GM21576 (cell line): ENCODE results near the gene SLIT1.
A peak's percentile ranks its signal among the peaks of the same experiment; 100 is the strongest.

Experiments used
- ATAC-seq: cut with Tn5 transposase; IDR thresholded peaks from one replicate; pipeline ENCODE4 v1.9.1; 2021; ENCODE audit warnings: mild to moderate bottlenecking, moderate library complexity; ENCODE audit not compliant: unreplicated experiment

The SLIT1 gene

GRCh38 chr10:97010695-97011206 lies 175.0 kb downstream of the SLIT1 start:
- no peak for ATAC-seq

- ATAC-seq = no peak
These were observed 178.3 kb downstream of the SLIT1 start for GRCh38 chr10:97007417-97007816.

DNA sequence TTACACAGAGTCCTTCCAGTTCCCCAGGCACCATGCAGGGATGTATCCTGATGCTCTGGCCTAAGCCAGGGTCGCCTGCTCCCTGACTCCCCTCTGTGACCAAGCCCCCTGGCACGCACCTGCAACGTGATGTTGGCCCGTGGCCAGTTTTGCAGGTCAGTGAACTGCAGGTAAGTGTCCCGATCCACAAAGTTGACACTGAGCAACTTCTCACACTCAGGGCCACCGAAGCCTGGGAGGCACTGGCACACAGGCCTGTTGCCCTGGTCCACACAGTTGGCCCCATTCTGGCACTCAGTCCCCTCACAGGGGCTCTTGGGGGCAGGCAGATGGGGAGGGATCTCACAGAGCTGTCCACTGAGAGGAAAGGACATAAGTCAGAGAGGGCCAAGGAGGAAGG lies 179.4 kb downstream of the SLIT1 start:
- ATAC-seq = no peak

- no peak for ATAC-seq
These were observed 180.4 kb downstream of the SLIT1 start for GRCh38 chr10:97005349-97005748.

GRCh38 chr10:97004591-97004990 lies 181.2 kb downstream of the SLIT1 start:
- no peak for ATAC-seq

DNA sequence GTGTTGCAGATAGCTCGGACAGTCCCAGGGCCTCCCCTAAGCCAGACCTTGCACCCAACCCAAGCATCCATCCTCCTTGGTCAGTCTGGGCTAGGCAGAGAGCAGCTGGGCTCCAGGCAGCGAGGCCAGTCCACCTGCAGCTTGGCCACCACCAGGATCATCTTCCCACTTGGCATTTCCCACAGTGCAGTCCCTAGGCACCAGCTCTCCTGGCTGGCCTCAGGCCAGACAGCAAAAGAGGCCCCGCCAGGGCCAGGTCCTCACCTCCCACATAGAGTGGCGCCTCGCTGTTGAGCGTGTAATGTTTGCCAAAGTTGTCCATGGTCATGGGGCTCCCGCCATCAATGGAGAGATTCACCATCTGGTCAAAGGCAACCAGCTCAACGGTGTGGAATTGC lies 182.0 kb downstream of the SLIT1 start:
- no peak for ATAC-seq

GRCh38 chr10:97003151-97003803 lies 182.5 kb downstream of the SLIT1 start:
- no peak for ATAC-seq

DNA sequence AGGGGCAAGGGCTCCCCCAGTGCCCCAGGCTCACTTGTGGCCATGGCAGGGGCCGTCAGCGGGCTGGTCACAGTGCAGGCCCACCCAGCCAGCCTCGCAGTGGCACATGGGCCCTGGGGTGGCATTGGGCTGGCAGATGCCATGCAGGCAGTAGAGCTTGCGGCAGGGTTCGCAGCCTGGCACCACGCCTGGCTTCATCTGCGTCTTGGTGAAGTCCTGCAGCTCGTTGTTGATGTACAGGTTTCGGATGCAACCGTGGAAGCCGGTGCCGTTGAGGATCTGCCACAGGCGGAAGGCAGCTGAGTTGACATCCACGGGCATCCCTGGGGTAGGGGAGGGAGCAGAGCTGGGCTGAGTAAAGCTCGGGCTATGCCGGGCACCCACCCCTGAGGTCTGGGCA lies 183.1 kb downstream of the SLIT1 start:
- no peak for ATAC-seq

DNA sequence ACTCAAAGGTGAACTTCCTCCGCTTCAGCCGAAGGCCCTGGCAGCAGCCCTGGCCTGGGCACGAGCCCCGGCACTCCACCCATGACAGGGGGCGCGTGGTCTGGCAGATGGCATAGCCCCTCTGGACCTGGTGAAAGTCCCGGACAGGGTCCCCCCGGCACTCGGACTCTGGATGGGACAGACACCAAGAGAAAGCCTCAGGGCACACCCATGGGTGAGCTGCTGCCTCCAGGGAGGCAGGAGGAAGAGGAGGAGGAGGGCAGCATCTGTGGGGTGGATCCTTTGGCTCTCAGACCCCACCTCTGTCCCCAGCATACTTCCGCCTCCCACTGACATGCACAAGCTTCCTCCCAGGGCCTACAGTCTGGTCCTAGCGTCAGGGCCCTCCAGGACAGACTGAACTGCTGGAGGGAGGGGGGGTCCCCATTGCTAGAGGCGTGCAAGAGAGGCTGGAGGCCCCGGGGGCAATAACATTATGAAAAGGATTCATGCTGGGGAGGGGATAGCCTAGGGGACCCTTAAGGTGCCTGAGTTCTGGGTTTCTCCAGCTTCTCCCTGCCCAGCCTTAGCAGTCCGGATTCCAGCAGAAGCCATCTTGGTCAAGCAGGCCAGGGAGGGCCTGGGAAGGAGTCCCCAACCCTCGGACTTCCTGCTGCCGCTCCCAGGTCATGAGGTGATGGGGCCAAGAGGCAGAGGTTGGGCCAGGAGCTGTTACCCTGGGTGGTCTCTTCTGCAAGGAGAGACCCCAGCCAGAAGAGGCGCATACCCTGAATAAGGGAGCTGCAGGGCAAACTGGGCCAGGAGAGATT lies 184.4 kb downstream of the SLIT1 start:
- ATAC-seq = no peak

DNA sequence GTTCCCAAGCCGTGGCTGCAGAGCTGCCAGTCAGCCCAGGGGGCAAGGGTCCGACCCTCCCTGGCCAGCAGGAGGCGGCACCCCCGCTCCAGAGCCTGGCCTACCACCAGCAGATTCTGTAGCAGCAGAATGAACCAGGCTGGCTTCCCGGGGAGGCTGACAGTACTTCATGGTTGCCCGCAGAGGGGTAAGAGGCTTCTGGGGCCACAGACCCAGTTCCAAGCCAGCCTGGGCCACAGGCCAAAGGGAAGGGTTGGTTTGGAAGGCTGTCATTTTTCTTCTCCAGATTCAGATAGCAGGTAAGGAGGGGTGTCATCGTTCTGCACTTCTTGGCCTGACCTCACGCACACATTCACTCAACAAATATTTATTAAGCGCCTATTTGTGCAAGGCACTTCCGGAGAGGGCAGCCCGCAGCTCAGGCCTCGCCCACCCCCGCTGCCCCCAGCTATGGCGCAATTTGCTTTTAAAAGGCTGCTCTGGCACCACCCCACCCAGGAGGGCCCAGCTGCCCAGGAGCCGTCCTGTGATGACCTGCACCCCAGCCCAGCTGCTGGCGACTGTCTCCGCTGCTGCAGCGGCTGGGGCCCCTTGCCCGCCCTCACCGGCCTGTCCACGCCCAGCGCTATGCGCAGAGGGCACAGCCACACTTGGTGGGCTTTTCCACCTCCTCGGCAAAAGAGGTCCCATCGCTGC lies 185.1 kb downstream of the SLIT1 start:
- no peak for ATAC-seq

DNA sequence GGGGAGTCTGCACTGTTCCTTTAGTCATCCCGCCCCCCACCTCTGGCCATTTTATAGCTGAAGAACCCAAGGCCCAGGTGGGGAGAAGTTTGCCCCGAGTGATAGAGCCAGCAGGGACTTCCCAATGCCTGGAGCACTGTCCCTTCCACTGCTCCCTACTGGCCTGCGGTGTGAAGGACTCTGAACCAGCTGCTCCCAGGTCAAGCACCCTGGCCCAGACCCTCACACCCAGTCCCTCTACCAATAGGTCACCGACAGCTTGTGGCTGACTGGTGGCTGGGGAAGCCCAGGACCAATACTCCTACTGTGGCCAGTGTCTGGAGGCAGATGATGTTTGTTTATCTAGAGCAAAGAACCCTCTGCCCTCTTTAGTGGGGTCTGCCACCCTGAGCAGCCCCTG lies 185.8 kb downstream of the SLIT1 start:
- ATAC-seq = no peak

DNA sequence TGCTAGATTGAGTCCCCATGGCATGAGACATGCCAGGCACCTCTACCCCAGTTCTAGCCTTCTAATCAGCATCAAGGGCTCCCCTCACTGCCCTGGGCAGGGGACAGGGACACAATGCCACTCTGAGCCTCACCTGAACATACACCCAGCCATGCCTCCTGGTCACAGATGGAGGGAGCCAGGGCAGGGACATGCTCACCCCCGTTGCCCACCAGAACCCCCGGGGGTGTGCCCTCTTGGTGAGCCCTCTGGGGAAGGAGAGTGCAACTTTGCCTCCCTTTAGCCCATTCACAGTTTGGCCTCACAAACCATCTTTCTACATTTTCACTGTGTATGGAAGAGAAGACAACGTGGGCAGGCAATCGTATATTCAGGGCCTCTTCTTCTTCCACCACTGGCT lies 186.4 kb downstream of the SLIT1 start:
- ATAC-seq = no peak

- ATAC-seq = no peak
These were observed 187.3 kb downstream of the SLIT1 start for GRCh38 chr10:96998329-96998888.

DNA sequence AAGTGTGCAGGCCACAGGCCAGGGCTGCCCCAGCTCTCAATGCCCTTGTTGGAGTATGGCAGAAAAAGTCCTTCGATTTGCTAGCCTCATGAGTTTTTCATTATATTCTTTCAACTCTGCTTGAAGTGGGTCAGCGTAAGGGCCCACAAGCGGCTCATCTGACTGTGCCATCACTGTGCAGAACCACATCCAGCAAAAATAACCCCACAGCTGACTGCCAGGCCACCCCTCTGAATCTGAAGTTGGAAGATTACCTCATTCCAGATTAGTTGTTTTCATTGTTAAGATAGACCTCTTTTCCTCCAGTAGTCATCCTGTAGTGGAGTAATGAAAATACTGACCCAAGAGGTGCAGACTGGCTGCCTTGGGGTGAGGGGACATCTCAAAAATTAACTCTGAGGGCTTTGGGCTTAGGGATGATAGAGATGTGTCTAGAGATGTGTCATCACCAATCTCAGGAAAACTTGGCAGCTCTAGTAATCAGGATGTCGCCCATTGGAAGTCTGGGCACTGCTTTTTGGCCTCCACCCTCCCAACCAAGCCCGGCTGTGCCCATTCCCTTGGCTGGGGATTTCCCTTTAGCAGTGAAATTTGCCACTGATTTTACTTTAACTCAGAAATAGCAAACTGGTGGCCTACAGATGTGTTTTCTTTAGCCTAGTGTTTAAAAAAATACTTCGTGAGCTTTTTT lies 189.3 kb downstream of the SLIT1 start:
- ATAC-seq = no peak

GRCh38 chr10:96995851-96996250 lies 189.9 kb downstream of the SLIT1 start:
- ATAC-seq = no peak

GRCh38 chr10:96992721-96993120 lies 193.0 kb downstream of the SLIT1 start:
- peak; percentile 38 for ATAC-seq

GRCh38 chr10:96991313-96991841 lies 194.4 kb downstream of the SLIT1 start:
- no peak for ATAC-seq

- no peak for ATAC-seq
These were observed 197.3 kb downstream of the SLIT1 start for GRCh38 chr10:96988426-96988825.

DNA sequence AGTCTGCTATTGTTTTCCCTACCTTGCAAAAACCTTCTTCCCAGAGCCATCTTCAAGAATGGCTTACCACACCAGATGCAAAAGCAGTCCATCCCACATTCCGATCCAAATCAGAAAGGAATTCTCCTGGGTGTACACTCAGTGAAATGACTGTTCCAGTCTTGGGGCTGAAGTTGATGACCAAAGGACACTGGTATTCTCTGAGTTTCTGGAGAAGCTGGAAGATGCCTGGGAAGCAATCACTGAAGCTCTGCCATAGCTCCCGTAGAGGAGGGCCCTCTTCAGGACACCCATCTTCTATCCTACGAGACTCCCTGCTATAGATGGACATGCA lies 197.9 kb downstream of the SLIT1 start:
- ATAC-seq = no peak

- no peak for ATAC-seq
These were observed 198.5 kb downstream of the SLIT1 start for GRCh38 chr10:96987141-96987841.
